HEK293 (cell line): ENCODE data around the gene AXIN1.

Experiments
- TCF7L2 ChIP-seq: IDR thresholded peaks from 2 replicates; pipeline ENCODE4 v1.6.1; 2011; ENCODE audit warnings: low read depth, mild to moderate bottlenecking, inconsistent platforms, low read length, moderate library complexity, borderline replicate concordance
- TF ChIP-seq, protein P1 (sequence below): fragments of 450-650 bp; formaldehyde crosslinking; IDR thresholded peaks from 2 replicates; pipeline ENCODE4 v1.5.1; 2016; ENCODE audit warnings: missing biosample characterization, missing genetic modification characterization

DNA sequence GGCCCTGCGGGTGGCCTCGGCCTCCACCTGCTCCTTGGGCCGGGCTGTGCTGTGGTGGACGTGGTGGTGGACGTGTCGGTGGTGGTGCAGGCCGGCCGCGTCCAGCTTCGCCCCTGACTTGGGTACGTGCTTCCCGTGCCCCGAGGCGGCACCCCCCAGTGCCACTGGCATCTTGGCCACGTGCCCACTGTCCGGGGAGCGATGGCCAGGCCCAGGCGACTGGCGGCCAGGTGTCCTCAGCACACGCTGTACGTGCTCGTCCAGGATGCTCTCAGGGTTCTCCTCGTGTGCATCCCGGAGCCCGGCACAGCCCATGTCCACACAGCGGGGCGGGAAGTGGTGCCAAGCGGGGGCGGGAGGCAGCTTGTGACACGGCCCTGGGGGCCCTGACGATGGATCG lies 54.7 kb downstream of the AXIN1 start:
- TF ChIP-seq TCF7L2, result no peak
- TF ChIP-seq, protein P1, sequence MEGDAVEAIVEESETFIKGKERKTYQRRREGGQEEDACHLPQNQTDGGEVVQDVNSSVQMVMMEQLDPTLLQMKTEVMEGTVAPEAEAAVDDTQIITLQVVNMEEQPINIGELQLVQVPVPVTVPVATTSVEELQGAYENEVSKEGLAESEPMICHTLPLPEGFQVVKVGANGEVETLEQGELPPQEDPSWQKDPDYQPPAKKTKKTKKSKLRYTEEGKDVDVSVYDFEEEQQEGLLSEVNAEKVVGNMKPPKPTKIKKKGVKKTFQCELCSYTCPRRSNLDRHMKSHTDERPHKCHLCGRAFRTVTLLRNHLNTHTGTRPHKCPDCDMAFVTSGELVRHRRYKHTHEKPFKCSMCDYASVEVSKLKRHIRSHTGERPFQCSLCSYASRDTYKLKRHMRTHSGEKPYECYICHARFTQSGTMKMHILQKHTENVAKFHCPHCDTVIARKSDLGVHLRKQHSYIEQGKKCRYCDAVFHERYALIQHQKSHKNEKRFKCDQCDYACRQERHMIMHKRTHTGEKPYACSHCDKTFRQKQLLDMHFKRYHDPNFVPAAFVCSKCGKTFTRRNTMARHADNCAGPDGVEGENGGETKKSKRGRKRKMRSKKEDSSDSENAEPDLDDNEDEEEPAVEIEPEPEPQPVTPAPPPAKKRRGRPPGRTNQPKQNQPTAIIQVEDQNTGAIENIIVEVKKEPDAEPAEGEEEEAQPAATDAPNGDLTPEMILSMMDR, result no peak
